ENCODE data around the gene YWHAE.

- TF ChIP-seq E2F4 (CRISPR knock-in tag; IDR thresholded peaks at IDR 0.05; ENCODE audit: low read depth) (no peak), POLR2A (conservative IDR thresholded peaks at IDR 0.05) (no peak), ZNF398 (CRISPR knock-in tag; IDR thresholded peaks at IDR 0.05) (no peak), SREBF2 (CRISPR knock-in tag; IDR thresholded peaks at IDR 0.05) (no peak), TEAD4 (IDR thresholded peaks at IDR 0.05; ENCODE audit: low read length) (no peak), TEAD4 (CRISPR knock-in tag; IDR thresholded peaks at IDR 0.05; ENCODE audit: borderline replicate concordance) (no peak), SP2 (IDR thresholded peaks at IDR 0.05; ENCODE audit: extremely low read depth, low read depth, low read length, poor library complexity, severe bottlenecking) (no peak), USF2 (CRISPR knock-in tag; IDR thresholded peaks at IDR 0.05) (no peak), SP1 (CRISPR knock-in tag; IDR thresholded peaks at IDR 0.05) (no peak), RCOR1 (IDR thresholded peaks at IDR 0.05; ENCODE audit: borderline replicate concordance in 1 of 2, low read depth in 2 of 2, low read length in 2 of 2) (no peak)
- TF ChIP-seq, protein P1, sequence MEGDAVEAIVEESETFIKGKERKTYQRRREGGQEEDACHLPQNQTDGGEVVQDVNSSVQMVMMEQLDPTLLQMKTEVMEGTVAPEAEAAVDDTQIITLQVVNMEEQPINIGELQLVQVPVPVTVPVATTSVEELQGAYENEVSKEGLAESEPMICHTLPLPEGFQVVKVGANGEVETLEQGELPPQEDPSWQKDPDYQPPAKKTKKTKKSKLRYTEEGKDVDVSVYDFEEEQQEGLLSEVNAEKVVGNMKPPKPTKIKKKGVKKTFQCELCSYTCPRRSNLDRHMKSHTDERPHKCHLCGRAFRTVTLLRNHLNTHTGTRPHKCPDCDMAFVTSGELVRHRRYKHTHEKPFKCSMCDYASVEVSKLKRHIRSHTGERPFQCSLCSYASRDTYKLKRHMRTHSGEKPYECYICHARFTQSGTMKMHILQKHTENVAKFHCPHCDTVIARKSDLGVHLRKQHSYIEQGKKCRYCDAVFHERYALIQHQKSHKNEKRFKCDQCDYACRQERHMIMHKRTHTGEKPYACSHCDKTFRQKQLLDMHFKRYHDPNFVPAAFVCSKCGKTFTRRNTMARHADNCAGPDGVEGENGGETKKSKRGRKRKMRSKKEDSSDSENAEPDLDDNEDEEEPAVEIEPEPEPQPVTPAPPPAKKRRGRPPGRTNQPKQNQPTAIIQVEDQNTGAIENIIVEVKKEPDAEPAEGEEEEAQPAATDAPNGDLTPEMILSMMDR (IDR thresholded peaks at IDR 0.05 in 2 of 3, conservative IDR thresholded peaks at IDR 0.05 in 1 of 3; ENCODE audit: insufficient read depth in 2 of 3, low read depth in 1 of 3, low read length in 3 of 3) = no peak
Measured at GRCh38 chr17:1304522-1304921, 95.5 kb downstream of the YWHAE start.

All from K562 (cell line).